Erythroblast (primary cell): Measurements from ENCODE around the gene BDKRB1.

Experiments used
- GATA1 ChIP-seq: IDR thresholded peaks from 2 replicates; pipeline ENCODE4 v1.6.1; 2011; ENCODE audit warnings: low read depth, mild to moderate bottlenecking, control low read depth, low read length, moderate library complexity
- POLR2A ChIP-seq: IDR thresholded peaks from 2 replicates; pipeline ENCODE4 v1.6.1; 2011; ENCODE audit warnings: mild to moderate bottlenecking, low read length

- TF ChIP-seq POLR2A (no peak), GATA1 (no peak)
These were observed 5.5 kb upstream of the BDKRB1 start for GRCh38 chr14:96250485-96250884.
